Muscle layer of colon (tissue), 2 donors: ENCODE measurements around the gene TBC1D12.
"Not testable (repeated sequence)": the region's sequence is repeated elsewhere in the genome, so short reads cannot be mapped to it uniquely, and the experiment has no call there.

ENCODE experiments used
- H3K27ac ChIP-seq: one replicate; pipeline ENCODE4 v1.7.0; 2013; ENCODE audit warnings: low read depth, mild to moderate bottlenecking, low read length, moderate library complexity
- H3K27me3 ChIP-seq, 2 donors: one replicate each; pipeline ENCODE4 v1.7.0; 2013; ENCODE audit warnings: low read length in 2 of 2, mild to moderate bottlenecking in 2 of 2; ENCODE audit not compliant: insufficient read depth in 2 of 2, control insufficient read depth in 1 of 2
- H3K36me3 ChIP-seq: one replicate; pipeline ENCODE4 v1.7.0; 2013; ENCODE audit warnings: mild to moderate bottlenecking, low read length; ENCODE audit not compliant: insufficient read depth
- H3K4me1 ChIP-seq: one replicate; pipeline ENCODE4 v1.7.0; 2013; ENCODE audit warnings: mild to moderate bottlenecking, low read length; ENCODE audit not compliant: insufficient read depth
- H3K4me3 ChIP-seq, 2 donors: one replicate each; pipeline ENCODE4 v1.7.0; 2013; ENCODE audit warnings: low read length in 2 of 2, low read depth in 1 of 2, mild to moderate bottlenecking in 1 of 2, moderate library complexity in 1 of 2
- H3K9ac ChIP-seq: one replicate; pipeline ENCODE4 v1.7.0; 2013; ENCODE audit warnings: low read length
- H3K9me3 ChIP-seq: one replicate; pipeline ENCODE4 v1.7.0; 2013; ENCODE audit warnings: mild to moderate bottlenecking, low read length
- donor health status: abdominal sarcoma.
- donor health status: Adenocarcinoma of cecum.

The TBC1D12 gene

DNA sequence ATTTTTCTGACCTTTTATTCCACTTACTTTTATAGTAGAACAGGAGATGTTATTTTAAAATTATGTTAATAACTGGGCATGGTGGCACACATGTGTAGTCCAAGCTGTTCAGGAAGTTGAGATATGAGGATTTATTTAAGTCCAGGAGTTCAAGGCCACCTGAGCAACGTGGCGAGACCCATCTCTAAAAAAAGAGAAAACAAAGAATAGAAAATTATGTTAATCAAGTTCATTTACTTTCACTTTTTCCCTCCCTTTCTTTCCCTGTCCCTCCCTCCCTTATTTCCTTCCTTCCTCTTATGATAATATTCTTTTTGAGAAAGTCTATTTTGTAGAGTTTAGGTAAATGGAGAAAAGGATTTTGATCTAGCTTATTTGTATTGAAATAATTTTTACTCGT lies 94.3 kb downstream of the TBC1D12 start:
- Histone ChIP-seq H3K36me3 (no peaks in the 10 kb centered on the region), H3K9ac (no peak overlapping the region), H3K27me3 (no peaks in the 10 kb centered on the region), H3K4me1 (no peaks in the 10 kb centered on the region), H3K27ac (no peak overlapping the region), H3K4me3 (no peak overlapping the region), H3K9me3 (no peaks in the 10 kb centered on the region)

DNA sequence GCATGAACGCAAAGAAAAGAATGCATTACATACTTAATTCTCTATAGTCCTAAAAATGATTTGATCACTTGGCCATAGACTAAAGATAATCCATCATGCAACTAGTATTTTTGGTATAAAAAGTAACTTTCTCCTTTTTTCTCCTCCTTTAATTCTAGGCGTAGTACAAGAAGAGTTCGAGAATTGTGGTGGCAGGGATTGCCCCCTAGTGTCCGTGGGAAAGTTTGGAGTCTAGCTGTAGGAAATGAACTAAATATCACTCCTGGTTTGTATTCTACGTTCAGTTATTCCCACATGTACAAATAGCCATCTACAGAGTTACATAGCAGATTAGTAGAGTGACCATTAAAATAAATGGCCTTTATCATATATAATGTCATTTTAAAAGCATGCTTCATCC lies 97.7 kb downstream of the TBC1D12 start:
- no peak overlapping the region for H3K4me3 ChIP-seq
- no peaks in the 10 kb centered on the region for H3K4me1 ChIP-seq
- no peak overlapping the region for H3K27ac ChIP-seq
- no peak overlapping the region for H3K9ac ChIP-seq
- no peaks in the 10 kb centered on the region for H3K9me3 ChIP-seq
- no peaks in the 10 kb centered on the region for H3K27me3 ChIP-seq
- H3K36me3 ChIP-seq, result no peaks in the 10 kb centered on the region

DNA sequence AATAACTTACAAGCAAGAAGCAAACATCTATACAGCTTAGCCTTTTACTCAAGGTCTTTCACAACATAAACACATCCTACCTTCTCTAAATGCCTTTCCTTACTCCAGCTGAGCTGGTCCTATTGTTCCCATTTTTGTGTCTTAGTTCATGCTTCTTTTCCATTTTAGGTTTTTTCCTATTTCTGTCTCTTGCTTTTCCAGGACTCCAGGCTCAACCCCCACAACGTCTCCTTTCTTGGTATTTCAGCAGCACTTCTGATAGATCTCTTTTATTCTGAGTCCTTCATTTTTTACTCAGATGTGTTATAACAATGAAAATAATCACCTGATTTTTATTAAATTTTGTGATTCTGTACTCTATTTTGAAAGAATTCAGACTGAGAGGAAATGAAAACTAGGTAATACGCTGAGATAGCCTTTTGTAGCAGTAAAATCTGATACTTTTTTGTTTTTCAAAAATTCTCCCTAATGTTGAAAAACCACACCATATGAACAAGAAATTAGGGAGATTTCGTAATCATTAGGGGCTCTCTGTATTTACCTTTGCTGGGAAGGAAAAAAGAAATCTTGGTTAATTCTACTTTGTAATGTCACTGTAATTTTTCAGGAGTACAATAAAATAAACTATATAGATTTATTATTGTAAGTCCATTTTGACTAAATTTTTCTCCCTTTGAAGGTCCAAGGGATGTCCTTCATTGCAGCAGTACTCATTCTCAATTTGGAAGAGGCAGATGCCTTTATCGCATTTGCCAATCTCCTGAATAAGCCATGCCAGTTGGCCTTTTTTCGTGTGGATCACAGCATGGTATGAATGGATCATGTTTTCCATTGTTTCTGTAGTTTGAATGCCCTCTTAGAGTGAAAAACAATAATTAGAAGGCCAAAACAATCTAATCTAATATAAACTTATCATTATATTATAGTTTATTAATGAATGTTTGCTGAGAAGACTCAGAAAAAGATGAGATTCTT lies 119.2 kb downstream of the TBC1D12 start:
- no peaks in the 10 kb centered on the region for H3K36me3 ChIP-seq

DNA sequence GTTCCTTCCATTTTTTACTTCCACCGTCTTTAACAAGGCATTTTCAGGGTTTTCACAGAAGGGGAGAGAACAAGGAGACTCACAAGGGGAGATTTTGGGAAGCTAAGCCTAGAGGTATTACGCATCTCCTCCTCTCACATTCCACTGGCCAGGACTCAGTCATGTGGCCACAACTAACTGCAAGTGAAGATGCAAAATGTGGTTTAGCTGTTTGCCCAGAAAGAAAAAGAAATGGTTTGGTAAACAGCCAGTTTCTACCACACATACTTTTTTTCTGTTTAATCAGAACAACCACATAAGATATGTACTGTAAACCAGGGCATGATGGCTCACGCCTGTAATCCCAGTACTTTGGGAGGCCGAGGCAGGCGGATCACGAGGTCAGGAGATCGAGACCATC lies 121.8 kb downstream of the TBC1D12 start:
- Histone ChIP-seq H3K36me3 (no peaks in the 10 kb centered on the region), H3K27me3 (no peaks in the 10 kb centered on the region), H3K4me3 (no peak overlapping the region), H3K9me3 (no peaks in the 10 kb centered on the region), H3K9ac (no peak overlapping the region), H3K27ac (no peak overlapping the region), H3K4me1 (no peaks in the 10 kb centered on the region)

More for the DNA sequence above, 119.2 kb downstream of the TBC1D12 start:
- no peaks in the 10 kb centered on the region for H3K9me3 ChIP-seq
- no peak overlapping the region for H3K4me3 ChIP-seq
- H3K27ac ChIP-seq, result no peak overlapping the region
- no peaks in the 10 kb centered on the region for H3K27me3 ChIP-seq
- no peaks in the 10 kb centered on the region for H3K4me1 ChIP-seq
- no peak overlapping the region for H3K9ac ChIP-seq

DNA sequence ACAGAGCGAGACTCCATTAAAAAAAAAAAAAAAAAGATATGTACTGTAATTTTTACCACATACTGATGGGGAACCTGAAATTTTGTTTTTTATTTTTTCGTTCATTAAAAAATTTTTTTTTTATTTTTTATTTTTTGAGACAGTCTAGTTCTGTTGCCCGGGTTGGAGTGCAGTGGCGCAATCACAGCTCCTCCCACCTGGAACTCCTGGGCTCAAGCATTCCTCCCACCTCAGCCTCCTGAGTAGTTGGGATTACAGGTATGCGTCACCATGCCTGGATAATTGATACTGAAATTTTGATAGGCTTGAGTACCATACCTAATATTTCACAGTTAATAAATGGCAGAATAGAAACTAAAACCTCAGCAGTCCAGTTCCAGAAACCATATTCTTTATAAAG lies 122.4 kb downstream of the TBC1D12 start:
- Histone ChIP-seq H3K9me3 (no peaks in the 10 kb centered on the region), H3K36me3 (no peaks in the 10 kb centered on the region), H3K9ac (no peak overlapping the region), H3K4me1 (no peaks in the 10 kb centered on the region), H3K27me3 (no peaks in the 10 kb centered on the region), H3K27ac (no peak overlapping the region), H3K4me3 (no peak overlapping the region)

DNA sequence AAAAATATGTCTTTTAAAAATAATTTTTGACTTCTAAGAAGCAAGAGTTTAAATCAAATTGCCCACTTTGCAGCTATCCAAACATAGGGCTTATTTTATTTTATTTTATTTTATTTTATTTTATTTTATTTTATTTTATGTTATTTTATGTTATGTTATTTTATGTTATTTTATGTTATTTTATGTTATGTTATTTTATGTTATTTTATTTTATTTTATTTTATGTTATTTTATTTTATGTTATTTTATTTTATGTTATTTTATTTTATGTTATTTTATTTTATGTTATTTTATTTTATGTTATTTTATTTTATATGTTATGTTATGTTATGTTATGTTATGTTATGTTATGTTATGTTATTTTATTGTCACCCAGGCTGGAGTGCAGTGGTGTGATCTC lies 129.2 kb downstream of the TBC1D12 start:
- H3K9ac ChIP-seq, H3K9me3 ChIP-seq, H3K27me3 ChIP-seq, H3K4me1 ChIP-seq, H3K36me3 ChIP-seq, H3K4me3 ChIP-seq, H3K27ac ChIP-seq: not testable (repeated sequence)

DNA sequence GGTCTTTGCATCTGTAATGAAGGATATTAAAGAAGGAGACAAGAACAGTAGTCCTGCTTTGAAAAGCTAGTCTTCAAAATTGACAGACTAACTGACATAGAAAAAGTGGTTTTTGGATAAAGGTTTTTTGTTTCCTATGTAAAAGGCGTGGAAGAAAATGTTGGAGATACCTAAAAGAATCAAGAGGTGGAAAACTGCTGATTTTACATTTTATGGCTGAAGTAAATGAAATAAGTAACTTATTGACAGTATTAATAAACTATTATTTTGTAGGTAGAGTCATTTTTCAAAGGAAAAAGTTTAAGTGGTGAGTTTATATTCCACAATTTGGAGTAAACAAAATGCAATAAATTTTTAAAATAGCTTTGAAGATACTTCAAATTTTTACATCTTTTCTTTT lies 130.7 kb downstream of the TBC1D12 start:
- Histone ChIP-seq H3K9ac (no peak overlapping the region), H3K4me3 (no peak overlapping the region), H3K27me3 (no peaks in the 10 kb centered on the region), H3K36me3 (peaks cover 8% of the 10 kb centered on the region), H3K4me1 (no peaks in the 10 kb centered on the region), H3K27ac (no peak overlapping the region), H3K9me3 (no peaks in the 10 kb centered on the region)

DNA sequence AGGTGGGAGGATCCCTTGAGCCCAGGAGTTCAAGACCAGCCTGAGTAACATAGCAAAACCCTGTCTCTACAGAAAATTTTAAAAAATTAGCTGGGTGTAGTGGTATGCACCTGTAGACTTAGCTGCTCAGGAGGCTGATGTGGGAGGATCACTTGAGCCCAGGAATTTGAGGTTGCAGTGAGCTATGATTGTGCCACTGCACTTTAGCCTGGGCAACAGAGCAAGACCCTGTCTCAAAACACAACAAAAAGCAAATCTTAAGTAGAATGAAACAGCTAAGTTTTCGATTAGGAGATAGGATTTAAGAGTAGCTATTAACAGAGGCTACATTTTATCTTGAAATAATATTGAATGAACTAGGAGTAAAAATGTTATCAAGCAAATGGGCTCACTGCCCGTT lies 139.9 kb downstream of the TBC1D12 start:
- not testable (repeated sequence) for H3K36me3 ChIP-seq, H3K9ac ChIP-seq, H3K9me3 ChIP-seq

DNA sequence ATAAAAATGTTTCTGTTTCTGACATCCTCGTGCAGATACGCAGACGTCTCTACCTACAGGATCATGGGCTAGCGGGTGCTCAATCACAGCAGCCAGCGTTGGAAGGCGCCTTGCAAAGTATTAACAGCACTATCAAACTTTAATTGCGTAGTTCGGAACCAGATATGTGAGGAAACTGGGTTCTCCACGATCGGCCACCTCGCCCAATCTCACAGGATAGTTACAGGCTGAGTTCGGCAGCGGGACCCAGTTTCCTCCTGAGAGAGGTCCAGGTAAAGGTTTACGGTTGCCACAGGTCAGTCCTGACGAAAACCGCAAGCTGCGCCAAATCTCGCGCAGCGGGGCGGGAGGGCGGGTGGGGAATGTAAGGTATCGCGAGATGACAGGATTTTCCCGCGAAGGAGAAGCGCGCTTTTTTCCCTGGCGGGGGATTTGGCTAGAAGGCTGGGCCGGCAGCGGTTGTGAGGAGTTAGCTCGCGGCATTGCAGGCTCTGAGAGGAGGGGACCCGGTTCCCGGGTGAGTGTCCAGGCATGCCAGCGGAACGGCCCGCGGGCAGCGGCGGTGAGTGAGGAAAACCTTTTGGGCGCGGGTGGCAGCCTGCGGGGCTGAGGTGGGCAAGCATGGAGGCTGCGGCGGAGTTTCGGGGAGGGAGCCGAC lies 143.2 kb downstream of the TBC1D12 start, which contains the start of gene HELLS:
TSS of gene HELLS (plus strand) at position 398 of the 658 bp plus-strand sequence. CDS start at position 532, 134 bp downstream.
- H3K4me1 ChIP-seq, result peaks cover 15% of the 10 kb centered on the region
- H3K9ac ChIP-seq, result peak within 1 kb of the TSS; percentile 45
- no peaks in the 10 kb centered on the region for H3K9me3 ChIP-seq
- no peaks in the 10 kb centered on the region for H3K36me3 ChIP-seq
- H3K4me3 ChIP-seq, result peak within 1 kb of the TSS; percentile 89 to 94
- H3K27ac ChIP-seq, result peak within 1 kb of the TSS; percentile 67
- no peaks in the 10 kb centered on the region for H3K27me3 ChIP-seq

More for the DNA sequence above, 139.9 kb downstream of the TBC1D12 start:
- H3K4me1 ChIP-seq, result peaks cover 15% of the 10 kb centered on the region
- not testable (repeated sequence) for H3K27ac ChIP-seq, H3K27me3 ChIP-seq, H3K4me3 ChIP-seq

DNA sequence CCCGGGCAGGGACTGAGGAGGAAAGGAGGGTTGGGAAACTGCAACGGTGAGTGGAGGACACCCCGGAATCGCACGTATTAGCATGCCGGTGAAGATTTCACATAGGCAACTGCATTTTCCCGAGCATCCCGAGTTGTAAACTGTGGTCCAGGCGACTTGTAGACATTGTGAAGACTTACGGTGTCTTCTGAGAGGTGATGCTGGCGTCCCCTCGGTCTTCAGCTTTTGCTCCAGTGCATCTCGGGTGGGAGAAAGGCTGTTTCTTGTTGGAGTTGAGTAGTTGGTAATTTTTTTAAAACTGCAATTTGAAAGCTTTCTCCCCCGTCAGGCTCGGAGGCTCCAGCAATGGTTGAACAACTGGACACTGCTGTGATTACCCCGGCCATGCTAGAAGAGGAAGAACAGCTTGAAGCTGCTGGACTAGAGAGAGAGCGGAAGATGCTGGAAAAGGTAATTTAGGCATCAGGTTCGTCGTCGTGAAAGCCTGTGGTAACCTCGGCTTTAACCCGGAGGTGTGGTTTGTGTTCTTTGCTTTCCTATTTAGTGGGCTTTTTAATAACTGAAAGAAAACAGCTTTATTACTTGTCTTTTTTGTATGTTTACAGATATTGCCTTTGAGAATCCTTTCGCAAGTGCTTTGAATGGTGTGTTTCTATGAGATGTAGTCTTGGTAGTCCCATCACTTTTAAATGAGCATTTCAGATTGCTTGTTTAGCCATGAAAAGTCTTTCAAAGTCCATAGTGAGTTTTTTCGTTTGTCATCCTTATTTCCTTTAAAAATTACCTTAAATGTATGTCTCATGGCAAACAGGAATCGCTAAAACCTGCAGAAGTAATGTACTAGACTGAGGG lies 143.9 kb downstream of the TBC1D12 start:
- H3K27ac ChIP-seq, result no peak overlapping the region
- H3K9ac ChIP-seq, result peak overlapping the region; percentile 37
- no peaks in the 10 kb centered on the region for H3K36me3 ChIP-seq
- peaks cover 15% of the 10 kb centered on the region for H3K4me1 ChIP-seq
- H3K27me3 ChIP-seq, result no peaks in the 10 kb centered on the region
- H3K9me3 ChIP-seq, result no peaks in the 10 kb centered on the region
- H3K4me3 ChIP-seq, result peak overlapping the region; percentile 89 to 94

DNA sequence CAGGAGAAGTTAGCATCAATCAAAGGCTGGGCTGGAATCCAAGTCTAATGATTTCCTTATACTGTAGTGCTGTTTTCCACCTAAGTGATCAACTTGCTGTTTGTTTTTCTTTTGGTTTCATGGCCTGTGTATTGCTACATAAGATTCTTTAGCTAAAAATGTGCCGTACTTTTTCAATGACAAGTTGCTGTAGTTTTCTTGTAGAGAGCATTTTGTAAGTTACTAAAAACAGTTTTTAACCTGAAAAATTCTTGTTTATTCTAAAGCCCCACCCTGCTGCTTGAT lies 144.5 kb downstream of the TBC1D12 start:
- no peak overlapping the region for H3K4me3 ChIP-seq
- no peak overlapping the region for H3K27ac ChIP-seq
- peaks cover 15% of the 10 kb centered on the region for H3K4me1 ChIP-seq
- no peaks in the 10 kb centered on the region for H3K36me3 ChIP-seq
- H3K27me3 ChIP-seq, result no peaks in the 10 kb centered on the region
- no peak overlapping the region for H3K9ac ChIP-seq
- no peaks in the 10 kb centered on the region for H3K9me3 ChIP-seq
